K562 (cell line): ENCODE data around the gene SENP7. TPM values are rescaled to one million over a fixed set of nuclear protein-coding genes. Genes with fewer than 3 reads are reported as not detected.

ENCODE experiments used
- EP300 ChIP-seq: IDR thresholded peaks from 2 replicates; pipeline ENCODE4 v1.6.1; 2012; ENCODE audit warnings: low read length, improper control_type of control experiment
- MAFK ChIP-seq: IDR thresholded peaks from 2 replicates; pipeline ENCODE4 v1.6.1; 2011; ENCODE audit warnings: low read length, improper control_type of control experiment
- NBN ChIP-seq: fragments of 450-650 bp; IDR thresholded peaks from 2 replicates; pipeline ENCODE4 v1.6.1; 2016; ENCODE audit warnings: low read depth, mild to moderate bottlenecking
- NFIC ChIP-seq: fragments of 450-650 bp; IDR thresholded peaks from 2 replicates; pipeline ENCODE4 v1.6.1; 2017; ENCODE audit warnings: mild to moderate bottlenecking, inconsistent platforms
- PCBP1 ChIP-seq: fragments of 200-400 bp; formaldehyde crosslinking; IDR thresholded peaks from 2 replicates; pipeline ENCODE4 v1.6.1; 2018; ENCODE audit warnings: mild to moderate bottlenecking, low read depth, low read length; ENCODE audit not compliant: poor library complexity, severe bottlenecking
- PHF8 ChIP-seq: fragments of 200-600 bp; sonication (generic); IDR thresholded peaks from 2 replicates; pipeline ENCODE4 v1.6.1; 2012; ENCODE audit warnings: mixed run types, mild to moderate bottlenecking, inconsistent platforms, low read length, moderate library complexity, borderline replicate concordance
- RFX1 ChIP-seq: fragments of 450-650 bp; IDR thresholded peaks from 2 replicates; pipeline ENCODE4 v1.6.1; 2016; ENCODE audit warnings: mild to moderate bottlenecking, moderate library complexity
- SIX5 ChIP-seq, 2 experiments: IDR thresholded peaks; 2 replicates each; pipeline ENCODE4 v1.6.1; 2011; ENCODE audit warnings: low read length in 2 of 2, borderline replicate concordance in 1 of 2, low read depth in 1 of 2, mild to moderate bottlenecking in 1 of 2, moderate library complexity in 1 of 2; ENCODE audit not compliant: insufficient read depth in 1 of 2
- SMARCA5 ChIP-seq: fragments of 450-650 bp; IDR thresholded peaks from 2 replicates; pipeline ENCODE4 v1.6.1; 2016
- ZFX ChIP-seq: sonication (generic); formaldehyde crosslinking; IDR thresholded peaks from 2 replicates; pipeline ENCODE4 v1.8.0; 2022; ENCODE audit warnings: mild to moderate bottlenecking, missing genetic modification reagents, moderate library complexity
- ZNF165 ChIP-seq: fragments of 250-450 bp; sonication (Bioruptor Pico); IDR thresholded peaks from 2 replicates; pipeline ENCODE4 v1.4.0; 2020; ENCODE audit warnings: borderline replicate concordance
- ZNF316 ChIP-seq: fragments of 450-650 bp; IDR thresholded peaks from 2 replicates; pipeline ENCODE4 v1.6.1; 2016
- ZNF766 ChIP-seq: fragments of 200-800 bp; sonication (Bioruptor generic); conservative IDR thresholded peaks from 2 replicates; pipeline ENCODE4 v1.6.1; 2016; ENCODE audit warnings: missing genetic modification characterization, missing compliant biosample characterization
- polyA plus RNA-seq, 8 experiments: library from polyadenylated mRNA; depleted of rRNA in 4 of 8; stranded (reverse) in 5 of 8; unstranded in 3 of 8; fragments of >200 nt; fragmentation: Nextera tagmentation in 2 of 8; fragmentation: Illumina TruSeq in 1 of 8; extraction: Ambion mirVana in 2 of 8; extraction: Trizol in 1 of 8; gene quantifications; 2 replicates each; pipeline versions ENCODE4 v1.2.1 to v1.2.3, GENCODE V29; 2011 to 2014; ENCODE audit warnings: inconsistent platforms in 1 of 8, missing spikeins in 1 of 8
- total RNA-seq, 7 experiments: library from RNA; depleted of rRNA in 6 of 7; stranded (reverse); fragments of >200 nt in 6 of 7; fragmentation: Illumina TruSeq in 2 of 7; extraction: Trizol in 2 of 7; gene quantifications; 2 replicates each; pipeline versions ENCODE4 v1.2.1 to v1.2.3, GENCODE V29; 2011 to 2021; ENCODE audit warnings: low replicate concordance in 1 of 7
- TF ChIP-seq, protein P1 (sequence below): IDR thresholded peaks from 2 replicates; pipeline ENCODE4 v1.6.1; 2011; ENCODE audit not compliant: insufficient read length; ENCODE audit errors: extremely low read depth
- TF ChIP-seq, protein P2 (sequence below): sonication (generic); formaldehyde crosslinking; IDR thresholded peaks from 2 replicates; pipeline ENCODE4 v1.8.0; 2022; ENCODE audit warnings: missing genetic modification reagents, mild to moderate bottlenecking, moderate library complexity, borderline replicate concordance
- TF ChIP-seq, protein P3 (sequence below): fragments of 450-650 bp; IDR thresholded peaks from 2 replicates; pipeline ENCODE4 v1.6.1; 2016
- TF ChIP-seq, protein P4 (sequence below): sonication (generic); formaldehyde crosslinking; IDR thresholded peaks from 2 replicates; pipeline ENCODE4 v1.8.1; 2022; ENCODE audit warnings: missing genetic modification reagents

Gene SENP7
- total and polyA plus RNA-seq, 9 of the 15 experiments (the other 6 are each of a cell fraction or from before 2014, with no cell fraction given) = 4.1 to 21.9 (median 10.7) TPM

DNA sequence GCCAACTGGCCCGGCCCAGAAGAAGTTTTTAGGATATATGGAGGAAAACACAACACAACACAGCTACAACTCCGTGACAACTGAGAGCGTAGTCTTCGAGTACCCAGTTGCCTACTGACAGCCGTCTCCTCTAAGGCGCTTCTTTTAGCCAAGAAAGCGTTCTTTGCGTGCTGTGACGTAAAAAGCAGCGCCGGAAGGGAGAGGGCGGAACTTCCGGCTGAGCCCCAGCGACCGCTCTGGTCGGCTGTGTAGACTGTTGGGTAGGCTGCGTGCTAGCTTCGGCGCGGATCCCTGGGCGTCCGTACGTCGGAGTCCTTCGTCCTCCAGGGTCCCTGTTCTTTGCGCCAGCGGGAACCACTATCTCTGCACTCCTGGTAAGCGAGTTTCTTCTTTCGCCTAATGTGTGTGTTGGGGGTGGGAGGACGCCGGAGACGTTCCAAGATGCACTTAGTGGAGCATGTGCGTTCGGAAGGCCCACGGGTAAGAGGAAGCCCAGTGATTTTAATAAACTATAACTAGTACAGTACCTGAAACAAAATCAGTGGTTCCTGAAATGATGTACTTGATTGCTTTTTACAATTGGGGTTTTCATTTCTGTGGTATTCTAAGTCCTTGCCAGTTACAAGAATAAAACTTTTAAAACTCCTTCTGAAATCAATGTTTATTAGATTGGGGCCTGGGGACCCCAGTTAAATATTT, 48.8 kb upstream of the SENP7 start, which contains the start of gene TRMT10C (continued):
- TF ChIP-seq SIX5 (IDR thresholded peaks at IDR 0.05; ENCODE audit: borderline replicate concordance in 1 of 2, insufficient read depth in 1 of 2, low read depth in 1 of 2, low read length in 2 of 2) = peak in 1 of 2 experiments; percentile 28; a peak in 1 of 4 replicates
- TF ChIP-seq ZFX (CRISPR knock-in tag) = peak; percentile 50; the same call in 1 of the 2 replicates
- TF ChIP-seq, protein P1, sequence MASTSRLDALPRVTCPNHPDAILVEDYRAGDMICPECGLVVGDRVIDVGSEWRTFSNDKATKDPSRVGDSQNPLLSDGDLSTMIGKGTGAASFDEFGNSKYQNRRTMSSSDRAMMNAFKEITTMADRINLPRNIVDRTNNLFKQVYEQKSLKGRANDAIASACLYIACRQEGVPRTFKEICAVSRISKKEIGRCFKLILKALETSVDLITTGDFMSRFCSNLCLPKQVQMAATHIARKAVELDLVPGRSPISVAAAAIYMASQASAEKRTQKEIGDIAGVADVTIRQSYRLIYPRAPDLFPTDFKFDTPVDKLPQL = no peak
- no peak for TF ChIP-seq ZNF316
- TF ChIP-seq ZNF165 (CRISPR knock-in tag) = no peak
- TF ChIP-seq, protein P2, sequence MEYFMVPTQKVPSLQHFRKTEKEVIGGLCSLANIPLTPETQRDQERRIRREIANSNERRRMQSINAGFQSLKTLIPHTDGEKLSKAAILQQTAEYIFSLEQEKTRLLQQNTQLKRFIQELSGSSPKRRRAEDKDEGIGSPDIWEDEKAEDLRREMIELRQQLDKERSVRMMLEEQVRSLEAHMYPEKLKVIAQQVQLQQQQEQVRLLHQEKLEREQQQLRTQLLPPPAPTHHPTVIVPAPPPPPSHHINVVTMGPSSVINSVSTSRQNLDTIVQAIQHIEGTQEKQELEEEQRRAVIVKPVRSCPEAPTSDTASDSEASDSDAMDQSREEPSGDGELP (CRISPR knock-in tag) = peak; percentile 68; the same call in 1 of the 2 replicates
- TF ChIP-seq EP300 = 0 out of 2 replicates have a peak, but pooled peaks have one; percentile 29
- no peak for TF ChIP-seq ZNF766
- peak; percentile 20 for TF ChIP-seq NFIC
- no peak for TF ChIP-seq RFX1
- 0 out of 2 replicates have a peak, but pooled peaks have one; percentile 2 for TF ChIP-seq SMARCA5
- no peak for TF ChIP-seq MAFK
- no peak for TF ChIP-seq PCBP1
- no peak; the same call in 1 of the 2 replicates for TF ChIP-seq NBN
- TF ChIP-seq, protein P3, sequence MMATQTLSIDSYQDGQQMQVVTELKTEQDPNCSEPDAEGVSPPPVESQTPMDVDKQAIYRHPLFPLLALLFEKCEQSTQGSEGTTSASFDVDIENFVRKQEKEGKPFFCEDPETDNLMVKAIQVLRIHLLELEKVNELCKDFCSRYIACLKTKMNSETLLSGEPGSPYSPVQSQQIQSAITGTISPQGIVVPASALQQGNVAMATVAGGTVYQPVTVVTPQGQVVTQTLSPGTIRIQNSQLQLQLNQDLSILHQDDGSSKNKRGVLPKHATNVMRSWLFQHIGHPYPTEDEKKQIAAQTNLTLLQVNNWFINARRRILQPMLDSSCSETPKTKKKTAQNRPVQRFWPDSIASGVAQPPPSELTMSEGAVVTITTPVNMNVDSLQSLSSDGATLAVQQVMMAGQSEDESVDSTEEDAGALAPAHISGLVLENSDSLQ = peak; percentile 78
- TF ChIP-seq, protein P4, sequence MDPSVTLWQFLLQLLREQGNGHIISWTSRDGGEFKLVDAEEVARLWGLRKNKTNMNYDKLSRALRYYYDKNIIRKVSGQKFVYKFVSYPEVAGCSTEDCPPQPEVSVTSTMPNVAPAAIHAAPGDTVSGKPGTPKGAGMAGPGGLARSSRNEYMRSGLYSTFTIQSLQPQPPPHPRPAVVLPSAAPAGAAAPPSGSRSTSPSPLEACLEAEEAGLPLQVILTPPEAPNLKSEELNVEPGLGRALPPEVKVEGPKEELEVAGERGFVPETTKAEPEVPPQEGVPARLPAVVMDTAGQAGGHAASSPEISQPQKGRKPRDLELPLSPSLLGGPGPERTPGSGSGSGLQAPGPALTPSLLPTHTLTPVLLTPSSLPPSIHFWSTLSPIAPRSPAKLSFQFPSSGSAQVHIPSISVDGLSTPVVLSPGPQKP (CRISPR knock-in tag) = no peak
- TF ChIP-seq PHF8 = peak; percentile 65; the same call in 1 of the 2 replicates
